Nephron progenitor cell (in vitro differentiated cells): ENCODE data around the gene FOXP1.

Experiments
- DNase-seq: peaks from one replicate; pipeline ENCODE4 v3.0.0; 2021
- H3K27ac Mint-ChIP-seq: 2 replicates; pipeline ENCODE4 v1.8.0; 2021; ENCODE audit warnings: mild to moderate bottlenecking, moderate library complexity, mixed read lengths
- H3K27me3 Mint-ChIP-seq: 2 replicates; pipeline ENCODE4 v1.8.0; 2021; ENCODE audit warnings: mild to moderate bottlenecking, low read depth, mixed read lengths; ENCODE audit not compliant: poor library complexity
- H3K36me3 Mint-ChIP-seq: 2 replicates; pipeline ENCODE4 v1.8.0; 2021; ENCODE audit warnings: low read depth, mixed read lengths
- H3K4me1 Mint-ChIP-seq: 2 replicates; pipeline ENCODE4 v1.8.0; 2021; ENCODE audit warnings: mixed read lengths
- H3K4me3 Mint-ChIP-seq: 2 replicates; pipeline ENCODE4 v1.8.0; 2021; ENCODE audit warnings: mild to moderate bottlenecking, moderate library complexity, mixed read lengths
- H3K9me3 Mint-ChIP-seq: 2 replicates; pipeline ENCODE4 v1.8.0; 2021; ENCODE audit warnings: mild to moderate bottlenecking, moderate library complexity, mixed read lengths
- TF ChIP-seq, protein P1 (sequence below): fragments of 200-600 bp; sonication (generic); IDR thresholded peaks from 2 replicates; pipeline ENCODE4 v1.5.0; 2021; ENCODE audit warnings: antibody characterized with exemption

FOXP1 gene

DNA sequence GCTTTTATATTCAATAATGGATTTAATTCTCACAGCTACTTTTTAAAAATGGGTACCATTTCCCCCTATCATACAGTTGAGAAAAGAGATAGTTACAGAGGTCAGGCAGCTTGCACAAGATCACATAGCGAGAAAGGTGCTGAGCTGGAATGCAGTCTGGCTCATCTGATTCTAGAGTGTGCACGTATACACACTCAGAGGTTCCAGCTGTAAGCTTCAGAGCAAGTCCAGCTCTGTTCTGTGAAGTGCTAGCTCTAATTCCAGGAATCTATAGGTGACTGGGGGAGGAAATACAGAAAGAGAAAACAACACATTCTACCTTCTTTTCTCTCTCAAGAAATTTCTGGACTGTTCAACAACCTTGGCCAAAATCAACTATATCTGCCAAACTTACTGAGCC, 318.7 kb downstream of the FOXP1 start:
- H3K9me3 Mint-ChIP-seq: peaks cover 11% of the 10 kb centered on the region

DNA sequence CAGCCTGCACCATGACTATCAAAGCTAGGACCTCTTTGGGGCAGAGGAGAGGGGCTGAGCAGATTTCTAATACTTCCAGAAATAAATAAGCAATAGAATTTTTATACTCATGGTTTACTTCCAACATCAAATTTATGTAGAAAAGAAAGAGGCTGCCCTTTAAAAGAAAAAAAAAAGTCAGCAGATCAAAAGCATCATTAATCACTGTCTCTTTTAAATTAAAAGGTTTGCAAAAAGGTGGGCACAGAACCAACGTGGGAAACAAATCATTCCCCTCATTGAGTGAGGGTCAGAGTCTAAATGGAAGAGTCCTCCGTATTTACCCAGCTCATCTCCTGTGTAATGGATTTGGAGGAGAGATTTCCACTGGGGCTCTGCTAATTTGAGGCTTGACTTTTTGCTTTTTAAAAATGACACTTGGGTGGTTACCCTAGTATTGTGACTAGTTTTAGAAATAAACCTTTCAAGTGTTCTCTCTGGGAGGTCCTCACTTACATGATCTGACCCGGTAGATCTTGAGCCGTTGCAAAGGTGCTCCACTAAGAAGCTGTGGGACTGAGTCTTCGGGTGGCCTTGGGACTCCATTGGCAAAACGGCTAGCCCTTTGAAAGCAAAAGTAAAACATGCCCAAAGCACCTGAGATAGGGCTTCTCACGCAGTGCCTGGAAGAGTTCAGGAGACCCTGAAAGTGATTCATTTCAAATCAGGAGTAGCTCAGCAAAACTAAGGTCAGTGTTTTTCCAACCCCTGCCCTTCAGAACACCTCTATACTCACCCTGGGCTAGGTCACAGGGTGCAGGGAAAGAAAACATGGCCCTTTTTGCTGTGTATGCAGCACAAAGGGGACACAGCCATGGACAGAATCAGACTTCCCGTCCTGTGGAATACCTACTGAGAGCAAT, 320.9 kb downstream of the FOXP1 start:
- Mint-ChIP-seq H3K4me3 (peak overlapping the region; percentile 30), H3K36me3 (peaks cover 26% of the 10 kb centered on the region), H3K4me1 (peaks cover 72% of the 10 kb centered on the region), H3K9me3 (peaks cover 11% of the 10 kb centered on the region), H3K27me3 (no peaks in the 10 kb centered on the region), H3K27ac (peak overlapping the region; percentile 93)
- no peak for DNase-seq
- TF ChIP-seq, protein P1, sequence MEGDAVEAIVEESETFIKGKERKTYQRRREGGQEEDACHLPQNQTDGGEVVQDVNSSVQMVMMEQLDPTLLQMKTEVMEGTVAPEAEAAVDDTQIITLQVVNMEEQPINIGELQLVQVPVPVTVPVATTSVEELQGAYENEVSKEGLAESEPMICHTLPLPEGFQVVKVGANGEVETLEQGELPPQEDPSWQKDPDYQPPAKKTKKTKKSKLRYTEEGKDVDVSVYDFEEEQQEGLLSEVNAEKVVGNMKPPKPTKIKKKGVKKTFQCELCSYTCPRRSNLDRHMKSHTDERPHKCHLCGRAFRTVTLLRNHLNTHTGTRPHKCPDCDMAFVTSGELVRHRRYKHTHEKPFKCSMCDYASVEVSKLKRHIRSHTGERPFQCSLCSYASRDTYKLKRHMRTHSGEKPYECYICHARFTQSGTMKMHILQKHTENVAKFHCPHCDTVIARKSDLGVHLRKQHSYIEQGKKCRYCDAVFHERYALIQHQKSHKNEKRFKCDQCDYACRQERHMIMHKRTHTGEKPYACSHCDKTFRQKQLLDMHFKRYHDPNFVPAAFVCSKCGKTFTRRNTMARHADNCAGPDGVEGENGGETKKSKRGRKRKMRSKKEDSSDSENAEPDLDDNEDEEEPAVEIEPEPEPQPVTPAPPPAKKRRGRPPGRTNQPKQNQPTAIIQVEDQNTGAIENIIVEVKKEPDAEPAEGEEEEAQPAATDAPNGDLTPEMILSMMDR: no peak

More for the DNA sequence above, 318.7 kb downstream of the FOXP1 start:
- Mint-ChIP-seq H3K4me1 (peaks cover 66% of the 10 kb centered on the region), H3K27me3 (peaks cover 3% of the 10 kb centered on the region), H3K36me3 (peaks cover 27% of the 10 kb centered on the region), H3K4me3 (no peak overlapping the region), H3K27ac (peak overlapping the region; percentile 60)
- DNase-seq: no peak
- TF ChIP-seq, protein P1: no peak

DNA sequence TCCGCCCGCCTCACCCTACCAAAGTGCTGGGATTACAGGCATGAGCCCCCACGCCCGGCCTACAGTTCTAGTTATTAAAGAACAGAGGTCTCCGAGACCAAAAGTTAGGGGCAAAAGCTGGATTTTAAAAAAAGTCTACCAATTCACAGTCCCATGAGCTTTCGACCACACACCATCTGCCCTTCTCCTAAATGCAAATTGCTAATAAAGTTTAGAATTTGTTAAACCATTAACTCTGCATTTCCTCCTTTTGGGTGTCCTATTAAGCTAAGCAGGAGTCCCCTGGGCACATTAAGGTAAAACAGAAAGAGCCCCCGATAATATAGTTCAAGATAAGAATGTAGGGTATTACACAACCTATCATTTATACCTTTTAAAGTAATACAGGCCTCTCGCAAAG, 322.7 kb downstream of the FOXP1 start:
- no peaks in the 10 kb centered on the region for H3K27me3 Mint-ChIP-seq
- H3K4me3 Mint-ChIP-seq: no peak overlapping the region
- H3K9me3 Mint-ChIP-seq: peaks cover 5% of the 10 kb centered on the region
- H3K4me1 Mint-ChIP-seq: peaks cover 66% of the 10 kb centered on the region
- TF ChIP-seq, protein P1: no peak
- no peak overlapping the region for H3K27ac Mint-ChIP-seq
- DNase-seq: no peak
- H3K36me3 Mint-ChIP-seq: peaks cover 12% of the 10 kb centered on the region

DNA sequence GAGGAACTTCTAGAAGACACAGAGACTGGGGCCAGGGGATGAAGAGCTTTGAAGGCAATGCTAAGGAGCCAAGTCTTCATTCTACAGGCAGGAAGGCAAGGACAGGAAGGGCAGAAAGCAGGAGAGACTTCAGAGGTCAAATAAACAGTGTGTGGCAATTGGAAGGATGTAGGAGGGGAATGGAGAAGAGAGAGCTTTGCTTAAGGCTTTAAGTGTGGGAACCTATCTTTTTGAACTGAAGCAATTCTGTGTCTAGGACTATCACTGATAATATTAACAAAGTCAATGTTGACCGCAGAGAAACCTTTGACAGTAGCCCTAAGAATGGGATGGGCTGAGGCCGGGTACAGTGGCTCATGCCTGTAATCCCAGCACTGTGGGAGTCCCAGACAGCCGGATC, 325.0 kb downstream of the FOXP1 start:
- Mint-ChIP-seq H3K4me1 (peaks cover 60% of the 10 kb centered on the region), H3K27me3 (no peaks in the 10 kb centered on the region), H3K36me3 (peaks cover 5% of the 10 kb centered on the region), H3K27ac (peak overlapping the region; percentile 92), H3K9me3 (no peaks in the 10 kb centered on the region), H3K4me3 (no peak overlapping the region)
- DNase-seq: no peak
- TF ChIP-seq, protein P1: no peak

DNA sequence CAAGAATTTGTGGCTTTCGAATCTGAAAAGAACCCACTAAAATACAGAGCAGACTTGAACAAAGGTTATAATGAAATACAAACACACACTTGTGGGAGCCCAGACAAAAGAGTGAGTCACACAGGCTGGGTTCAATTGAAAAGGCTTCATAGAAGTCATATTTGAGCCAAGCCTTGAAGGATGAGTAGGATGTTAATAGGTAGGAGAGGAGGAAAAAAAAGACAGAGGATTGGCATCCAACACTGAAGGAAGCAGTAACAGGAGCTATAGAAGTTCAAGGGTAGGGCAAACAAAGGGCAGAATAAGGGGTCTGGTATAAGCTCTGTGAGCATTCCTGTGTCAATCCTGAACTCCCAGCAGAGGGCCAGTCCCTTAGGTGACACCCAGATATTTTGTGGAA, 325.4 kb downstream of the FOXP1 start:
- H3K4me3 Mint-ChIP-seq: no peak overlapping the region
- no peaks in the 10 kb centered on the region for H3K27me3 Mint-ChIP-seq
- no peak for DNase-seq
- H3K27ac Mint-ChIP-seq: peak overlapping the region; percentile 92
- no peaks in the 10 kb centered on the region for H3K9me3 Mint-ChIP-seq
- peaks cover 5% of the 10 kb centered on the region for H3K36me3 Mint-ChIP-seq
- TF ChIP-seq, protein P1: no peak
- peaks cover 56% of the 10 kb centered on the region for H3K4me1 Mint-ChIP-seq

DNA sequence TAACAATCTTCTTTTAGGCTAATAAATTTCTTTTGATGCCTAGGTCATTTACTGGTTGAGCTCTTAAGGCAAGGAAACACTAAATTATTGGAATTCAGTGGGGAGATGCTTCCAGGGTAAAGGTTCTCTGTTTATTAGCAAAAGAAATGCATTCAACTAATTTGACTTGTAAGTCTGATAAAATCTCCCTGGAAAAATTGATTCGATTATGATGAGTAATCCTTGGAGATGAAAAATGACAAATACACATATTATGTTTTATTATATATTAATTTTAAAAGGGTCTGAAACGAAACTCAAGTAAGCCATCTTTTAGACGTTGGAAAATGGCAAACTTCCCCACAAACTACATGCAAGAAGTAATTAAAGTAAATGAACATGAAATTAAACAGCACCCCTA, 328.0 kb downstream of the FOXP1 start:
- no peak overlapping the region for H3K27ac Mint-ChIP-seq
- peaks cover 19% of the 10 kb centered on the region for H3K36me3 Mint-ChIP-seq
- H3K4me1 Mint-ChIP-seq: peaks cover 40% of the 10 kb centered on the region

More for the DNA sequence above, 328.0 kb downstream of the FOXP1 start:
- TF ChIP-seq, protein P1: no peak
- DNase-seq: no peak
- peaks cover 2% of the 10 kb centered on the region for H3K27me3 Mint-ChIP-seq
- no peak overlapping the region for H3K4me3 Mint-ChIP-seq
- no peaks in the 10 kb centered on the region for H3K9me3 Mint-ChIP-seq
